HL-60 (cell line): ENCODE results near the gene RPL35.
A peak's percentile ranks its signal among the peaks of the same experiment; 100 is the strongest.

Experiments used
- DNase-seq, 2 experiments: peaks; one replicate each; pipeline ENCODE4 v3.0.0-alpha.2; 2010 to 2020; ENCODE audit warnings: low read depth in 1 of 2, low spot score in 1 of 2
- H3K27ac ChIP-seq: fragments of 250-450 bp; sonication (Bioruptor Pico); replicated peaks from 2 replicates; pipeline ENCODE4 v1.5.1; 2020; ENCODE audit warnings: mild to moderate bottlenecking, moderate library complexity
- H3K27me3 ChIP-seq: fragments of 250-450 bp; sonication (Bioruptor Pico); 2 replicates; pipeline ENCODE4 v1.5.1; 2021; ENCODE audit warnings: mild to moderate bottlenecking, moderate library complexity; ENCODE audit not compliant: insufficient read depth, poor library complexity, severe bottlenecking
- H3K4me3 ChIP-seq: replicated peaks from 2 replicates; pipeline ENCODE4 v1.5.1; 2011; ENCODE audit warnings: mild to moderate bottlenecking, control low read depth, low read length; ENCODE audit not compliant: insufficient read depth
- CTCF ChIP-seq: IDR thresholded peaks from one replicate; pipeline ENCODE4 v1.5.1; 2011; ENCODE audit warnings: low read length, control low read depth, inconsistent platforms; ENCODE audit not compliant: insufficient read depth
- GABPA ChIP-seq: IDR thresholded peaks from 2 replicates; pipeline ENCODE4 v1.6.1; 2012; ENCODE audit warnings: low read depth
- POLR2AphosphoS5 ChIP-seq: IDR thresholded peaks from 2 replicates; pipeline ENCODE4 v1.6.1; 2012; ENCODE audit warnings: low read depth
- REST ChIP-seq: IDR thresholded peaks from 2 replicates; pipeline ENCODE4 v1.6.1; 2012; ENCODE audit warnings: low read depth; ENCODE audit not compliant: insufficient replicate concordance
- SPI1 ChIP-seq: IDR thresholded peaks from 2 replicates; pipeline ENCODE4 v1.6.1; 2012; ENCODE audit warnings: low read depth, mild to moderate bottlenecking, borderline replicate concordance

Gene RPL35

GRCh38 chr9:124875501-124875900 lies 13.7 kb upstream of the RPL35 start:
- no peak overlapping the region for H3K4me3 ChIP-seq
- H3K27ac ChIP-seq: no peak overlapping the region
- no peak for TF ChIP-seq POLR2AphosphoS5
- no peak for TF ChIP-seq REST
- no peak for TF ChIP-seq SPI1
- no peak for TF ChIP-seq GABPA
- TF ChIP-seq CTCF: no peak
- no peak for DNase-seq
- no peaks in the 10 kb centered on the region for H3K27me3 ChIP-seq

- Histone ChIP-seq H3K4me3 (no peak overlapping the region), H3K27ac (no peak overlapping the region), H3K27me3 (no peaks in the 10 kb centered on the region)
- no peak for TF ChIP-seq POLR2AphosphoS5
- TF ChIP-seq REST: no peak
- no peak for TF ChIP-seq CTCF
- TF ChIP-seq GABPA: no peak
- TF ChIP-seq SPI1: no peak
- DNase-seq: no peak
Observed at GRCh38 chr9:124873664-124874063, 11.9 kb upstream of the RPL35 start.

GRCh38 chr9:124871156-124871561 lies 9.4 kb upstream of the RPL35 start:
- DNase-seq: peak in 1 of 2 experiments; percentile 57
- H3K27ac ChIP-seq: peak overlapping the region; percentile 95
- no peaks in the 10 kb centered on the region for H3K27me3 ChIP-seq
- TF ChIP-seq REST (peak; percentile 3), SPI1 (peak; percentile 56; the same call in 1 of the 2 replicates), CTCF (no peak), GABPA (no peak), POLR2AphosphoS5 (no peak)
- H3K4me3 ChIP-seq: peak overlapping the region; percentile 73
